NK-92 (cell line): ENCODE measurements around the gene PIK3R5.
"Not testable (repeated sequence)": the region's sequence is repeated elsewhere in the genome, so short reads cannot be mapped to it uniquely, and the experiment has no call there.

Experiments
- DNase-seq: peaks from one replicate; lab custom pipeline; 2025; ENCODE audit not compliant: unreplicated experiment; lab: John Stamatoyannopoulos, UW

PIK3R5 gene

GRCh38 chr17:8865385-8865784 is 100.1 kb downstream of the PIK3R5 start:
- no peak for DNase-seq

- DNase-seq: no peak
Measured at GRCh38 chr17:8862213-8863056, 103.1 kb downstream of the PIK3R5 start.

GRCh38 chr17:8861495-8862181 is 103.9 kb downstream of the PIK3R5 start:
- DNase-seq: no peak

GRCh38 chr17:8859804-8860430 is 105.6 kb downstream of the PIK3R5 start:
- no peak for DNase-seq

GRCh38 chr17:8859027-8859803 is 106.3 kb downstream of the PIK3R5 start:
- DNase-seq: no peak

- no peak for DNase-seq
Measured at GRCh38 chr17:8857919-8858318, 107.6 kb downstream of the PIK3R5 start.

GRCh38 chr17:8856869-8857575 is 108.5 kb downstream of the PIK3R5 start:
- no peak for DNase-seq

GRCh38 chr17:8856205-8856603 is 109.3 kb downstream of the PIK3R5 start:
- not testable (repeated sequence) for DNase-seq

GRCh38 chr17:8855477-8856204 is 109.9 kb downstream of the PIK3R5 start:
- DNase-seq: no peak

- DNase-seq: no peak
Measured at GRCh38 chr17:8851600-8851999, 113.9 kb downstream of the PIK3R5 start.

GRCh38 chr17:8849311-8850041 is 116.0 kb downstream of the PIK3R5 start:
- no peak for DNase-seq

- no peak for DNase-seq
Measured at GRCh38 chr17:8847891-8848290, 117.6 kb downstream of the PIK3R5 start.

- DNase-seq: no peak
Measured at GRCh38 chr17:8846768-8847211, 118.7 kb downstream of the PIK3R5 start.

- DNase-seq: no peak
Measured at GRCh38 chr17:8844229-8845218, 121.0 kb downstream of the PIK3R5 start.

GRCh38 chr17:8843344-8843743 is 122.2 kb downstream of the PIK3R5 start:
- DNase-seq: no peak

GRCh38 chr17:8841844-8842243 is 123.7 kb downstream of the PIK3R5 start:
- DNase-seq: no peak

- no peak for DNase-seq
Measured at GRCh38 chr17:8839410-8839935, 126.0 kb downstream of the PIK3R5 start.
